HepG2 (cell line): ENCODE results near the gene KLHL28. TPM values are rescaled to one million over a fixed set of nuclear protein-coding genes. Genes with fewer than 3 reads are reported as not detected.

Experiments used
- polyA plus RNA-seq, 8 experiments: library from polyadenylated mRNA; depleted of rRNA in 3 of 8; stranded (reverse) in 7 of 8; unstranded in 1 of 8; fragments of >200 nt; fragmentation: Illumina TruSeq in 4 of 8; extraction: Trizol in 4 of 8; gene quantifications; 2 replicates each; pipeline versions ENCODE4 v1.2.1 to v1.2.3, GENCODE V29; 2011 to 2016; ENCODE audit warnings: low read depth in 4 of 8, missing spikeins in 1 of 8, mixed read lengths in 1 of 8; ENCODE audit not compliant: insufficient read depth in 1 of 8
- total RNA-seq, 5 experiments: library from RNA; depleted of rRNA; stranded (reverse); fragments of >200 nt; fragmentation: Illumina TruSeq; extraction: Trizol; gene quantifications; 2 replicates each; pipeline ENCODE4 v1.2.3, GENCODE V29; 2016; ENCODE audit warnings: low read depth in 1 of 5

KLHL28 gene
- total and polyA plus RNA-seq, 2 of the 13 experiments (the other 11 are each of a cell fraction or from before 2014, with no cell fraction given): 3.4 to 6.6 TPM

Other genes starting within 250 kb of the KLHL28 start
- gene TOGARAM1, start 243 bp upstream of the KLHL28 start, total RNA-seq (2016; rRNA removed; fragmentation: Illumina TruSeq; extraction: Trizol): 9.8 and 10.6 TPM in 2 replicates
- gene TOGARAM1, start 243 bp upstream of the KLHL28 start, polyA plus RNA-seq (2011; rRNA removed): 5.6 TPM in 2 replicates
- gene PRPF39, start 122.2 kb upstream of the KLHL28 start, total RNA-seq (2016; rRNA removed; fragmentation: Illumina TruSeq; extraction: Trizol): 28.8 and 44.2 TPM in 2 replicates
- gene PRPF39, start 122.2 kb upstream of the KLHL28 start, polyA plus RNA-seq (2011; rRNA removed): 65.0 and 68.0 TPM in 2 replicates
- gene FKBP3, start 172.5 kb upstream of the KLHL28 start, total RNA-seq (2016; rRNA removed; fragmentation: Illumina TruSeq; extraction: Trizol): 87.6 and 140 TPM in 2 replicates
- 40.2 and 57.0 TPM in 2 replicates for gene FKBP3, start 172.5 kb upstream of the KLHL28 start, polyA plus RNA-seq (2011; rRNA removed)
- 10.4 and 13.1 TPM in 2 replicates for gene FANCM, start 174.0 kb upstream of the KLHL28 start, total RNA-seq (2016; rRNA removed; fragmentation: Illumina TruSeq; extraction: Trizol)
- gene FANCM, start 174.0 kb upstream of the KLHL28 start, polyA plus RNA-seq (2011; rRNA removed): 1.1 and 2.6 TPM in 2 replicates